22Rv1 (cell line): ENCODE results near the gene ERG.

Source experiments
- H3K27ac ChIP-seq: fragments of 450-650 bp; 2 replicates; pipeline ENCODE4 v1.5.1; 2017
- CTCF ChIP-seq: fragments of 450-650 bp; IDR thresholded peaks from 2 replicates; pipeline ENCODE4 v1.5.1; 2017; ENCODE audit warnings: mild to moderate bottlenecking
- ZFX ChIP-seq: fragments of 450-650 bp; IDR thresholded peaks from 2 replicates; pipeline ENCODE4 v1.6.1; 2017; ENCODE audit warnings: antibody characterized with exemption, borderline replicate concordance

The ERG gene

GRCh38 chr21:38333301-38334272, 164.7 kb downstream of the ERG start:
- H3K27ac ChIP-seq = no peak overlapping the region
- TF ChIP-seq CTCF = no peak
- TF ChIP-seq ZFX = no peak

- TF ChIP-seq ZFX (no peak), CTCF (no peak)
- H3K27ac ChIP-seq = no peak overlapping the region
These were observed 167.6 kb downstream of the ERG start for GRCh38 chr21:38330666-38331065.
